ENCODE measurements around the gene ATXN7L3. TPM values are rescaled to one million over a fixed set of nuclear protein-coding genes. Genes with fewer than 3 reads are reported as not detected.

ATXN7L3 gene
- total and polyA plus RNA-seq, 9 of the 15 experiments (the other 6 are each of a cell fraction or from before 2014, with no cell fraction given): 0.62 to 66.1 (median 33.2) TPM

GRCh38 chr17:44210342-44211192 is 10.9 kb upstream of the ATXN7L3 start (continued):
- TF ChIP-seq FOXO4 (CRISPR knock-in tag; IDR thresholded peaks at IDR 0.05) (no peak), THAP12 (CRISPR knock-in tag; IDR thresholded peaks at IDR 0.05) (no peak; the same call in 1 of the 2 replicates), DIDO1 (tag; IDR thresholded peaks at IDR 0.05; ENCODE audit: low read depth) (no peak), RBM14 (IDR thresholded peaks at IDR 0.05; ENCODE audit: borderline replicate concordance, insufficient read depth, low read depth, low read length) (no peak), TSHZ1 (CRISPR knock-in tag; IDR thresholded peaks at IDR 0.05) (no peak), ZNF778 (CRISPR knock-in tag; IDR thresholded peaks at IDR 0.05) (no peak), BCL6 (CRISPR knock-in tag; IDR thresholded peaks at IDR 0.05) (no peak), MAFF (IDR thresholded peaks at IDR 0.05; ENCODE audit: low read length) (no peak), ARID2 (IDR thresholded peaks at IDR 0.05) (peak; percentile 97), ZNF263 (CRISPR knock-in tag; IDR thresholded peaks at IDR 0.05; ENCODE audit: borderline replicate concordance) (peak; percentile 57; the same call in 1 of the 2 replicates), JUN (IDR thresholded peaks at IDR 0.05; ENCODE audit: borderline replicate concordance, low read depth, low read length) (peak; percentile 63; the same call in 1 of the 2 replicates), JUN (CRISPR knock-in tag; IDR thresholded peaks at IDR 0.05; ENCODE audit: borderline replicate concordance) (no peak; the same call in 1 of the 2 replicates), RREB1 (CRISPR knock-in tag; IDR thresholded peaks at IDR 0.05) (no peak)

Measured in K562 (cell line).